HG02678 (cell line): Measurements from ENCODE around the gene JPH3.
"Not testable (repeated sequence)": the region's sequence is repeated elsewhere in the genome, so short reads cannot be mapped to it uniquely, and the experiment has no call there.

Experiments
- ATAC-seq: cut with Tn5 transposase; IDR thresholded peaks from one replicate; pipeline ENCODE4 v1.9.1; 2021; ENCODE audit warnings: mild to moderate bottlenecking, moderate library complexity; ENCODE audit not compliant: unreplicated experiment

Gene JPH3

GRCh38 chr16:87708881-87709638 is 106.8 kb downstream of the JPH3 start:
- no peak for ATAC-seq

DNA sequence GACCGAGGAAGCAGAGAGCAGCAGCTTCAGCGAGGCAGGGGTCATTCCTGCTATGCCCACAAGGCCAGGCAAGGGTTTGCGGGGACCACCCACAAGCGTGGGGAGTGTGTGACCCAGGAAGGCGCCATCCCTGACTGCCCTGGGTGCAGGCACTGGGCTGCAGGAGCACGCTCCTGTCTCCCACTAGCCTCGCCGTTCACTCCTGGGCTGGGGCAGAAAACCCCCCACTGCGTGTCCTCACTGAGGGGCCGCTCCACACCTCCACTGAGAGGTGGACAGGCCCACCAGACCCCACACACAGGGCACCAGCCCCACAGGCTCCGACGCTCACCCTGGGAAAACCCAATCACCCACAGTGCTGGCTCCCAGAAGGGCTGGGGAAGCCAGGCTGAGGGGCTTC is 107.4 kb downstream of the JPH3 start:
- ATAC-seq = no peak

GRCh38 chr16:87710887-87711286 is 108.6 kb downstream of the JPH3 start:
- no peak for ATAC-seq

- ATAC-seq = no peak
These were observed 110.0 kb downstream of the JPH3 start for GRCh38 chr16:87712184-87712762.

GRCh38 chr16:87713451-87714229 is 111.3 kb downstream of the JPH3 start:
- no peak for ATAC-seq

DNA sequence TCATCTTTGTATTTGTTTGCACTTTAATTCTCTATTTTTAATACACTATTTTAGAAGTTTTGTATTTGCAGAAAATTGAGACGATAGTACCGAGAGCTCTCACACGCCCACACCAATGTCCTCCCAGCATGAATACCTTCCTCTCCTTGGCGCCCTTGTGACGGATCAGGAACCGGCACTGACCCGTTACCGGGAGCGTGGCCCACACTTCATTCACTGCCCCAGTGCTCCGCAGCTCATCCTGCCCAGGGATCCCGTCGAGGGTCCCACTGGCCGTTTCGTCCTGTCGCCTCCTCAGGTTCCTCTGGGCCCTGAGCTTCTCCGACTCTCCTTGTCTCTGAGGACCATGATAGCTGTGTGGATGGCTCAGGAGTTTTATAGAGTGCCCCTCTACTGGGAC is 112.9 kb downstream of the JPH3 start:
- no peak for ATAC-seq

DNA sequence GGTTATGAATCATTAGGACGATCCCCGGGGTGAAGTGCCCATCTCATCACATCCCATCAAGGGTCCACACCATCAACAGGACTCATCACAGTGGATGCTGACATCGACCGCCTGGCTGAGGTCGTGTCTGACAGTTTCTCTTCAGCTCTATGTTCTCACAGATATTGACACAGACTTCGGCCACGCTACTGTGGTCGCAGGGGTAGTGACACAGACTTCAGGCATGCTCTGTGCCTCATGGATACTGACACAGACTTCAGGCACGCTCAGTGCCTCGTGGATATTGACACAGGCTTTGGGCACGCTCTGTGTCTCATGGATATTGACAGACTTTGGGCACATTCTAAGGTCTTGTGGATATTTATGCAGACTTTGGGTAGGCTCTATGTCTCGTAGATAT is 113.3 kb downstream of the JPH3 start:
- no peak for ATAC-seq

DNA sequence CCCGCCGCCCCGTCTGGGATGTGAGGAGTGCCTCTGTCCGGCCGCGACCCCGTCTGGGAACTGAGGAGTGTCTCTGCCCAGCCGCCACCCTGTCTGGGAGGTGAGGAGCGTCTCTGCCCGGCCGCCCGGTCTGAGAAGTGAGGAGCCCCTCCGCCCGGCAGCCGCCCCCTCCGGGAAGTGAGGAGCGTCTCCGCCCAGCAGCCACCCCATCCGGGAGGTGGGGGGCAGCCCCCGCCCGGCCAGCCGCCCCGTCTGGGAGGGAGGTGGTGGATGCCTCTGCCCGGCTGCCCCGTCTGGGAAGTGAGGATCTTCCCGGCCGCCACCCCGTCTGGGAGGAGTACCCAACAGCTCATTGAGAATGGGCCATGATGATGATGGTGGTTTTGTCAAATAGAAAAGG is 116.5 kb downstream of the JPH3 start:
- ATAC-seq = not testable (repeated sequence)

- no peak for ATAC-seq
These were observed 118.1 kb downstream of the JPH3 start for GRCh38 chr16:87720446-87720845.

- ATAC-seq = no peak
These were observed 119.6 kb downstream of the JPH3 start for GRCh38 chr16:87721622-87722585.

- no peak for ATAC-seq
These were observed 120.4 kb downstream of the JPH3 start for GRCh38 chr16:87722590-87723225.

DNA sequence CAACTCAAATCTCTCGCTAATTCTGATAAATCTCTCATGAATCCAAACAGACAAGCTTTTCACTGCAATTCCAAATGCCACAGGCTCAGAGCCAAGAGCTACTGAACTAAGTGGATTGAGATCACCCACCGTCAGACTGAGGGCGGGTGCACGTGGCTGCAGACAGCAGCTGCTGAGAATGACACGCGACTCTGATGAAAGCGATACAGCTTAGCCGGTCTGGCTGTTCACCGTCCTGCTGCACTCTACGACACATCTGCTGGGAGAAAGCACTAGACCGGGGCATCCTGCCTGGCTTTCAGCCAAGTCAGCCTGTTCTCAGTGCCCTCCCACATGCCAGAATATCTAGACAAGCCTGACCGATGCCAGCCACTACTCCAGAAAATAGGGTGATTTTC is 120.9 kb downstream of the JPH3 start:
- peak; percentile 72 for ATAC-seq

GRCh38 chr16:87724490-87725291 is 122.4 kb downstream of the JPH3 start:
- no peak for ATAC-seq

GRCh38 chr16:87725596-87726235 is 123.4 kb downstream of the JPH3 start:
- ATAC-seq = no peak

DNA sequence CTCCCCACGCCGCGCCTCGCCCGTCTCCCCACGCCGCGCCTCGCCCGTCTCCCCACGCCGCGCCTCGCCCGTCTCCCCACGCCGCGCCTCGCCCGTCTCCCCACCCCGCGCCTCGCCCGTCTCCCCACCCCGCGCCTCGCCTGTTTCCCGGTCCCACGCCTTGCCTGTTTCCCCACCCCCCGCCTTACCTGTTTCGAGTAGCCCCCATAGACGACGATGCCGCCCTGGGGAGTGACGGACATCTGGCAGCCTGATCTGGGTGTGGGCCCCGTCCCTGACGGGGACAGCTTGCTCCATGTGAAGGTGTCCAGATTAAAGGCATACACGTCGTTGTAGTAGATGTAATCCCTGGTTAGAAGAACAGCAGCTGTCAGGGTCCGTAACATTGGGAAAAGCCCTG is 124.3 kb downstream of the JPH3 start:
- not testable (repeated sequence) for ATAC-seq

DNA sequence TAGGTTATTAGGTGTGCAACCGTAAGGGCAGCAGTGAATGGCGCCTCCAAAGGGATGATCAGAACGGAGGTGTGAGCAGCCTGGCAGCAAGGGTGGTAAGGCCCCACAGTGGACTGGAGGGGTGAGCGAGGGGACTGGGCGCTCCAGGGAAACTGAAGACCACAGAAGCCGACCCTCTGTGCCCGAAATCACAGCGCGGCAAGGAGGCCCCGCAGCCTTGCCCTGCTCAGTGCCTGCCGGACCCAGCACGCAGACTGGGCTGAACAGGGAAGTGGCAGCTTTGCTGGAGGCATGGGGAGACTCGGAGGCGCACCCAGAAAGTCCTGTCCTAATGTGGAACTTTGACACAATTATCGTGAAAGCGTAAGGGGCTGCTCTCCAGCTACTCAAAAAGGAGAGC is 125.0 kb downstream of the JPH3 start:
- no peak for ATAC-seq

- ATAC-seq = no peak
These were observed 125.7 kb downstream of the JPH3 start for GRCh38 chr16:87728026-87728425.

DNA sequence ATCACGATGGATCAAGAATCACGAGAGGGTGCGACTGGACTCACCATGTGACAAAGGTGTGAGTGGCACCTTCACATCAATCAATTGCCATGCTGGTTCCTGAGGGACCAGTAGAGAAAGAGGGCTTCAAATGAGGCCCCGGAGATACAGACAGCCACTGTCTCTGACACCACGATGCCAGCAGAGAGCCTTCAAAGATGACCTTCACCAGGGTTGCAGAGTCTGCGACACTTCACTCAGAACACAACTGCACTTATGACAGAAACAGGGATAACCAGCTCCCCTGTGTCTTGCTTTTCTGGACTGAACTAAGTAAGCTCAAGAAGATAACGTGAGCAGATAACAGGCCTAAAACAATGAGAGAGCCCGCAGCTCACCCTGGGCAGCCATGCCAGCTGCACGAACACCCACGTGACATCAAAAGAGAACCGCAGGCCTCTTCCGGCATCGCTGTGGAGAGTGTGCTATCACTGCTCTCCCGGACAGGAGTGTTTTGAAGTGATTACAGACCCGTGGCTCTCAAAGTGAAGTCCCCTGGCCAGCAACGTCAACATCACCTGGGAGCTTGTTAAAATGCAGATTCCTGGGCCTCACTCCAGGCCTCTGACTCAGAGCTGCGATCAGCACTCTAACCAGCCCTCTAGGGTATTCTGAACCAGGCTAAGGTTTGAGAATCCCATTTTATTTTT is 127.1 kb downstream of the JPH3 start:
- no peak for ATAC-seq
